ENCODE data around the gene DSG2. TPM values are rescaled to one million over a fixed set of nuclear protein-coding genes. Genes with fewer than 3 reads are reported as not detected.

The DSG2 gene
- total RNA-seq, 1 experiment from 2014 or later = 106 TPM

DNA sequence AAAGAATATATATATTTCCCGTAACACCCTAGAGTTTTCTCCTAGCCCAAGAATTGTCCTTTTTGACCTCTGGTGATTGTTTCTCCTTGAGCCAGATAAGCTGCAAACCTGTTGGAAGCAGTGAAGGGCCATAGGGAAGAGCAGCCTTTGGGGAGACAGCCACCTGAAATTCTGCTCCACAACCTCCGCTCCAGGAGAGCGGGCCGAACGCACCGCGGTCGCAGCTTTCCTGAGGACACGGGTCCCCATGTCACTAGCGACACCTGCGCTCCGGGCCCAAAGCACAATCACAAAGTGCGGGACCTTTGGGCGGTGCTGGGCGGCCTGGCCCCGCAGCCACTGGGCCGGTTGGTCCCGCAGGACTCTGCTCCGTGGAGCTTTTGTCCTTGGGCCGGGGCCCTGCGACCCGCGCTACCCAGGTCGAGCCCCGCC, 557 bp upstream of the DSG2 start:
- no peak for DNase-seq (ENCODE audit: unreplicated experiment)
- BruUV-seq (replicated peaks) = no TSS peak

DNA sequence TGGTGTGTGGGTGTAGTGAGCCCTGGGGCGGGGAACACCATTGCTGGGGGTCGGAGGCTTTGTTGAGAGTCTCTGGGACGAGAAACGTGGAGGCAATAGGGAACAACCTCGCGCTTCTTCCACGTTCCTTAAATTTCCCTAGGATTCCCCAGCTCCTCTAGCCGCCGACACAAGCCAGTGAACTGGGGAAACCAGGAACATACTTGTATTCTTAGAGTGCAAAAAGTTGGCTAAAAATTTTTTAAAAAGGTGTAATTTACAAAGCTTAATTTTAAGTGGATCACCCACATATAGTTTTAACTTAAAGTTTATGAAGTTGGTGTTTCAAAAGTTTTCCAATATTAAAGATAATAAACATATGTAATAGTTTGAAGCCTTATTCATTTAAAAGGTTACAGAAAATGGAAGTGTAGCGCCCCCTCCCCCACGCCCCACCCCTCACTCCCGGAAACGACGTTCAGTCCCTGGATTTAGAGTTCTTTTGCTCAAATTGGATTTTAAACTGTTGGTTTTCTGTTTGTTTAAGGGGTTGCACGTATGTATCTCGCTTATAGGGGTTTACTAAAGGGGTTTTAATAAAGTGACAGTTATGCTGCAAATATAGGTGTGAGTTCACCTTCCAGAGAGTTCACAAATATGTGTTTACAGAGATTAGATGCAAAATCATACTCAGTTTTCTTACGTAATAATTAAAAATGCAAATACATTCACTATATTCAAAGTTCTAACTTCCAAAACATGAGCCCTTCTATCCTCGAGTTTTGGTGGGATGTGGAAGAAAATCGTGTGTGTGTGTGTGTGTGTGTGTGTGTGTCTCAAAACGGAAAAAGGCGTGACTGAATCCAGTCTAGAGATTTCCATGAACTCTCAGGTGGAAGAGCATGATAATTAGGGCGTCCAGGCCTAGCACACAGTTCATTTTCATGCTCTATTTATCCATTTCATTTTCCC, 872 bp downstream of the DSG2 start:
- intact Hi-C loops (cut with micrococcal nuclease) = loop anchor here (2.0 kb wide), 1 partner anchor 44 kb away; no protein-coding TSS in a partner anchor
- DNase-seq (ENCODE audit: unreplicated experiment) = peak; percentile 44

More for the DNA sequence above, 557 bp upstream of the DSG2 start:
- ChIA-PET POLR2A (interaction anchor here (0.6 to 9.1 kb wide), 7 partner anchors 12 to 456 kb away, joined by 3 to 189 read pairs (median 4); partner anchors contain the start of gene DSG3), CTCF (interaction anchor here (1.0 kb wide), 1 partner anchor 527 kb away, joined by 3 read pairs; no protein-coding TSS in a partner anchor)
- TF ChIP-seq, protein P1, sequence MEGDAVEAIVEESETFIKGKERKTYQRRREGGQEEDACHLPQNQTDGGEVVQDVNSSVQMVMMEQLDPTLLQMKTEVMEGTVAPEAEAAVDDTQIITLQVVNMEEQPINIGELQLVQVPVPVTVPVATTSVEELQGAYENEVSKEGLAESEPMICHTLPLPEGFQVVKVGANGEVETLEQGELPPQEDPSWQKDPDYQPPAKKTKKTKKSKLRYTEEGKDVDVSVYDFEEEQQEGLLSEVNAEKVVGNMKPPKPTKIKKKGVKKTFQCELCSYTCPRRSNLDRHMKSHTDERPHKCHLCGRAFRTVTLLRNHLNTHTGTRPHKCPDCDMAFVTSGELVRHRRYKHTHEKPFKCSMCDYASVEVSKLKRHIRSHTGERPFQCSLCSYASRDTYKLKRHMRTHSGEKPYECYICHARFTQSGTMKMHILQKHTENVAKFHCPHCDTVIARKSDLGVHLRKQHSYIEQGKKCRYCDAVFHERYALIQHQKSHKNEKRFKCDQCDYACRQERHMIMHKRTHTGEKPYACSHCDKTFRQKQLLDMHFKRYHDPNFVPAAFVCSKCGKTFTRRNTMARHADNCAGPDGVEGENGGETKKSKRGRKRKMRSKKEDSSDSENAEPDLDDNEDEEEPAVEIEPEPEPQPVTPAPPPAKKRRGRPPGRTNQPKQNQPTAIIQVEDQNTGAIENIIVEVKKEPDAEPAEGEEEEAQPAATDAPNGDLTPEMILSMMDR (IDR thresholded peaks at IDR 0.05; ENCODE audit: unreplicated experiment) = no peak
- intact Hi-C loops (cut with micrococcal nuclease) = no loop called here
- no peaks in the 10 kb centered on the region for H3K9me3 Mint-ChIP-seq (ENCODE audit: unreplicated experiment)
- H3K27ac Mint-ChIP-seq (ENCODE audit: low read depth, unreplicated experiment) = peak overlapping the region; percentile 66
- peaks cover 19% of the 10 kb centered on the region for H3K4me1 Mint-ChIP-seq (ENCODE audit: insufficient read depth, unreplicated experiment)
- no peaks in the 10 kb centered on the region for H3K27me3 Mint-ChIP-seq (ENCODE audit: insufficient read depth, unreplicated experiment)
- peak overlapping the region; percentile 87 for H3K4me3 Mint-ChIP-seq (ENCODE audit: unreplicated experiment)
- H3K36me3 Mint-ChIP-seq (ENCODE audit: insufficient read depth, unreplicated experiment) = peaks cover 4% of the 10 kb centered on the region

DNA sequence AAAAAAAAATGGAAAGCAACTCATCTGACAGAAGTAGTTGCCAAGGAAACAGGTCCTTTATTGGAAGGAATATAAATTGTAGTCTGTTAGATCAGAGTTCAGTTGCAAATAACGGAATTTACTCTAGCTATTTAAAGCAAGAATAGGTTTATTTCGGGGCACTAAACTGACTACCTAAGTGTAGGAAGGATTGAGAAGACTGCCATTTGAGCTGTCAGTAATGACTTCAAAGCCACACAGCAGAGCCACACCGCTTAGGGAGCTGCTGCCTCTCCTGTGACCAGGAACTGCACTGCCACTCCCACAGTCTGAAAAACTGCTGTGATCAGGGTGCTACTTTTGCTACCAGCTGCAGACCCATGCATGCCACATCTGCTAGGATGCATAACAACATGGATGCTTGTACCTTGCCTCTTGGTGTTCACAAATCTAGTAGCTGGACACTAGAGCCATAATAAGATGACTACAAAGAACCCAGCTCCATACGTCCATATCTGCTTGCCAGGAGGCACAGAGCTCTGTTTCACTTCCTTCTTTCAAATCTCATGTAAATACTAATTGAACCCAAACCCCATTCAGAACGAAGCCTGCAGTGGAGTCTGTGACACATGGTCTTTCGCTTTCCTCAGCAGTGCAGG, 2.2 kb downstream of the DSG2 start:
- CTCF ChIA-PET = interaction anchor here (0.6 to 4.7 kb wide), 11 partner anchors 10 to 529 kb away, joined by 3 to 19 read pairs (median 4); no protein-coding TSS in a partner anchor
- DNase-seq (ENCODE audit: unreplicated experiment) = no peak
- Mint-ChIP-seq H3K9me3 (ENCODE audit: unreplicated experiment) (no peaks in the 10 kb centered on the region), H3K27me3 (ENCODE audit: insufficient read depth, unreplicated experiment) (no peaks in the 10 kb centered on the region), H3K36me3 (ENCODE audit: insufficient read depth, unreplicated experiment) (peaks cover 4% of the 10 kb centered on the region), H3K4me3 (ENCODE audit: unreplicated experiment) (peak overlapping the region; percentile 38), H3K27ac (ENCODE audit: low read depth, unreplicated experiment) (no peak overlapping the region), H3K4me1 (ENCODE audit: insufficient read depth, unreplicated experiment) (peaks cover 19% of the 10 kb centered on the region)
- POLR2A ChIA-PET = interaction anchor here (0.6 to 9.1 kb wide), 15 partner anchors 10 to 458 kb away, joined by 3 to 189 read pairs (median 4); partner anchors contain the start of genes DSC3 and DSG3
- intact Hi-C loops (cut with micrococcal nuclease) = no loop called here
- no TSS peak for BruUV-seq (replicated peaks)
- TF ChIP-seq, protein P1 (IDR thresholded peaks at IDR 0.05; ENCODE audit: unreplicated experiment) = no peak

More for the DNA sequence above, 872 bp downstream of the DSG2 start:
- H3K27me3 Mint-ChIP-seq (ENCODE audit: insufficient read depth, unreplicated experiment) = no peaks in the 10 kb centered on the region
- peaks cover 4% of the 10 kb centered on the region for H3K36me3 Mint-ChIP-seq (ENCODE audit: insufficient read depth, unreplicated experiment)
- CTCF ChIA-PET = interaction anchor here (0.7 to 2.1 kb wide), 5 partner anchors 13 to 238 kb away, joined by 3 to 7 read pairs (median 5); no protein-coding TSS in a partner anchor
- TF ChIP-seq, protein P1 (IDR thresholded peaks at IDR 0.05; ENCODE audit: unreplicated experiment) = no peak
- no peaks in the 10 kb centered on the region for H3K9me3 Mint-ChIP-seq (ENCODE audit: unreplicated experiment)
- POLR2A ChIA-PET = interaction anchor here (0.5 to 9.1 kb wide), 23 partner anchors 11 to 505 kb away, joined by 3 to 189 read pairs (median 4); partner anchors contain the start of genes DSC3 and DSG3
- BruUV-seq (replicated peaks) = TSS peak; percentile 46
- peak overlapping the region; percentile 66 for H3K27ac Mint-ChIP-seq (ENCODE audit: low read depth, unreplicated experiment)
- peak overlapping the region; percentile 87 for H3K4me3 Mint-ChIP-seq (ENCODE audit: unreplicated experiment)
- H3K4me1 Mint-ChIP-seq (ENCODE audit: insufficient read depth, unreplicated experiment) = peaks cover 19% of the 10 kb centered on the region

Data from MCF 10A (cell line).